ENCODE results near the gene COL6A2. TPM values are rescaled to one million over a fixed set of nuclear protein-coding genes. Genes with fewer than 3 reads are reported as not detected.

Gene COL6A2
- total and polyA plus RNA-seq, 2 experiments from 2014 or later = 509 to 832 TPM

DNA sequence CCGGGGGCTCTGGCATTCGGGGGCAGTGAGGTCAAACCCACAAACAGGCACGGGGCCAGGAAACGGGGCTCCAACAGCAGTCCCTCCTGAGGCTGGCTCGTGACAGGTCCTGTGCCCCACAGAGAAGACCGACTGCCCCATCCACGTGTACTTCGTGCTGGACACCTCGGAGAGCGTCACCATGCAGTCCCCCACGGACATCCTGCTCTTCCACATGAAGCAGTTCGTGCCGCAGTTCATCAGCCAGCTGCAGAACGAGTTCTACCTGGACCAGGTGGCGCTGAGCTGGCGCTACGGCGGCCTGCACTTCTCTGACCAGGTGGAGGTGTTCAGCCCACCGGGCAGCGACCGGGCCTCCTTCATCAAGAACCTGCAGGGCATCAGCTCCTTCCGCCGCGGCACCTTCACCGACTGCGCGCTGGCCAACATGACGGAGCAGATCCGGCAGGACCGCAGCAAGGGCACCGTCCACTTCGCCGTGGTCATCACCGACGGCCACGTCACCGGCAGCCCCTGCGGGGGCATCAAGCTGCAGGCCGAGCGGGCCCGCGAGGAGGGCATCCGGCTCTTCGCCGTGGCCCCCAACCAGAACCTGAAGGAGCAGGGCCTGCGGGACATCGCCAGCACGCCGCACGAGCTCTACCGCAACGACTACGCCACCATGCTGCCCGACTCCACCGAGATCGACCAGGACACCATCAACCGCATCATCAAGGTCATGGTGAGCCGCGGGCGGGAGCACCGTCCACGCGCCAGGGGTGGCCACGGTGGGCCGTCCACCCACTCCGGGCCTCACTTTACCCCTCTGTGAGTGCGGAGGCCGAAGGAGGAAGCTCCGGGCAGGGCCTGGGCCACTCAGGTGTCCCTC is 14.2 kb downstream of the COL6A2 start:
- TF ChIP-seq, protein P1, sequence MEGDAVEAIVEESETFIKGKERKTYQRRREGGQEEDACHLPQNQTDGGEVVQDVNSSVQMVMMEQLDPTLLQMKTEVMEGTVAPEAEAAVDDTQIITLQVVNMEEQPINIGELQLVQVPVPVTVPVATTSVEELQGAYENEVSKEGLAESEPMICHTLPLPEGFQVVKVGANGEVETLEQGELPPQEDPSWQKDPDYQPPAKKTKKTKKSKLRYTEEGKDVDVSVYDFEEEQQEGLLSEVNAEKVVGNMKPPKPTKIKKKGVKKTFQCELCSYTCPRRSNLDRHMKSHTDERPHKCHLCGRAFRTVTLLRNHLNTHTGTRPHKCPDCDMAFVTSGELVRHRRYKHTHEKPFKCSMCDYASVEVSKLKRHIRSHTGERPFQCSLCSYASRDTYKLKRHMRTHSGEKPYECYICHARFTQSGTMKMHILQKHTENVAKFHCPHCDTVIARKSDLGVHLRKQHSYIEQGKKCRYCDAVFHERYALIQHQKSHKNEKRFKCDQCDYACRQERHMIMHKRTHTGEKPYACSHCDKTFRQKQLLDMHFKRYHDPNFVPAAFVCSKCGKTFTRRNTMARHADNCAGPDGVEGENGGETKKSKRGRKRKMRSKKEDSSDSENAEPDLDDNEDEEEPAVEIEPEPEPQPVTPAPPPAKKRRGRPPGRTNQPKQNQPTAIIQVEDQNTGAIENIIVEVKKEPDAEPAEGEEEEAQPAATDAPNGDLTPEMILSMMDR (IDR thresholded peaks at IDR 0.05; ENCODE audit: poor library complexity) = no peak
- TF ChIP-seq EZH2phosphoT487 (IDR thresholded peaks at IDR 0.05; ENCODE audit: low read depth, severe bottlenecking, unreplicated experiment) = no peak
- TF ChIP-seq EZH2 (IDR thresholded peaks at IDR 0.05; ENCODE audit: borderline replicate concordance) = no peak
- Histone ChIP-seq H3K27ac (no peak overlapping the region), H4K20me1 (ENCODE audit: insufficient read depth, poor library complexity, severe bottlenecking) (peaks cover 13% of the 10 kb centered on the region), H3K9me3 (ENCODE audit: low read depth) (no peaks in the 10 kb centered on the region), H3K4me2 (no peak overlapping the region), H3K4me1 (ENCODE audit: insufficient read depth) (no peaks in the 10 kb centered on the region), H2AFZ (no peak overlapping the region), H3K4me3 (no peak overlapping the region), H3K36me3 (replicated peaks; ENCODE audit: insufficient read depth, low read depth) (no peaks in the 10 kb centered on the region), H3K27me3 (no peaks in the 10 kb centered on the region), H3K9me2 (replicated peaks; ENCODE audit: insufficient read depth) (no peaks in the 10 kb centered on the region), H3K79me2 (peaks cover 45% of the 10 kb centered on the region)
- DNase-seq (ENCODE audit: low spot score) = no peak
- 97% methylated on average over 64 of the region's 69 CpGs for WGBS (ENCODE audit: low lambda C conversion rate, missing lambda C conversion rate)

DNA sequence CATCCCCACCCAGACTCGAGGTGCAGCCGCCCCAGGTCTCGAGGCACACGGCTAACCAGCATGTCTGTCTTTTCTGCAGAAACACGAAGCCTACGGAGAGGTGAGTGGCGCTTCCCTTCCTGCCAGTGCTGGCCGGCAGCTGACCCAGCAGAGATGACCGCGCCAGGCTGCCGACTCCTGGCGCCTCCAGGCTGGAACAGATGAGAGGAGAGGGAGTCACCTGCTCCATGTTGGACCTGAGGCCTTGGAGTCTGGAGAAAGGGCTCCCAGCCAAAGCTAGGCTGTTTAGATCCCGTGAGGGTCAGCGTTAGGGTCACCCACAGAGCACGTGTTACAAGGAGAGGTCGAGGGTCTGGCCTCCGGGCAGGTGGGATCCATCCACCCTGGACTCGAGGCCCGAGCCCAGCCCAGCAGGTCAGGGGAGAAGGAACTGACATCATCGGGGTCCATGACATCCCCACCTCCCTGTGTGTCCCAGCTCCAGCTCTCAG is 14.9 kb downstream of the COL6A2 start:
- H3K27me3 ChIP-seq = no peaks in the 10 kb centered on the region
- TF ChIP-seq EZH2phosphoT487 (IDR thresholded peaks at IDR 0.05; ENCODE audit: low read depth, severe bottlenecking, unreplicated experiment) = no peak
- TF ChIP-seq EZH2 (IDR thresholded peaks at IDR 0.05; ENCODE audit: borderline replicate concordance) = no peak
- TF ChIP-seq, protein P1 (IDR thresholded peaks at IDR 0.05; ENCODE audit: poor library complexity) = no peak
- H3K4me1 ChIP-seq (ENCODE audit: insufficient read depth) = no peaks in the 10 kb centered on the region
- no peak overlapping the region for H3K4me3 ChIP-seq
- H3K27ac ChIP-seq = no peak overlapping the region
- no peaks in the 10 kb centered on the region for H3K9me2 ChIP-seq (replicated peaks; ENCODE audit: insufficient read depth)
- no peak for DNase-seq (ENCODE audit: low spot score)
- no peaks in the 10 kb centered on the region for H3K36me3 ChIP-seq (replicated peaks; ENCODE audit: insufficient read depth, low read depth)
- H3K79me2 ChIP-seq = peaks cover 38% of the 10 kb centered on the region
- WGBS (ENCODE audit: low lambda C conversion rate, missing lambda C conversion rate) = 97% methylated on average over 19 of the region's 20 CpGs
- no peak overlapping the region for H2AFZ ChIP-seq
- no peaks in the 10 kb centered on the region for H3K9me3 ChIP-seq (ENCODE audit: low read depth)
- H3K4me2 ChIP-seq = no peak overlapping the region
- peaks cover 13% of the 10 kb centered on the region for H4K20me1 ChIP-seq (ENCODE audit: insufficient read depth, poor library complexity, severe bottlenecking)

DNA sequence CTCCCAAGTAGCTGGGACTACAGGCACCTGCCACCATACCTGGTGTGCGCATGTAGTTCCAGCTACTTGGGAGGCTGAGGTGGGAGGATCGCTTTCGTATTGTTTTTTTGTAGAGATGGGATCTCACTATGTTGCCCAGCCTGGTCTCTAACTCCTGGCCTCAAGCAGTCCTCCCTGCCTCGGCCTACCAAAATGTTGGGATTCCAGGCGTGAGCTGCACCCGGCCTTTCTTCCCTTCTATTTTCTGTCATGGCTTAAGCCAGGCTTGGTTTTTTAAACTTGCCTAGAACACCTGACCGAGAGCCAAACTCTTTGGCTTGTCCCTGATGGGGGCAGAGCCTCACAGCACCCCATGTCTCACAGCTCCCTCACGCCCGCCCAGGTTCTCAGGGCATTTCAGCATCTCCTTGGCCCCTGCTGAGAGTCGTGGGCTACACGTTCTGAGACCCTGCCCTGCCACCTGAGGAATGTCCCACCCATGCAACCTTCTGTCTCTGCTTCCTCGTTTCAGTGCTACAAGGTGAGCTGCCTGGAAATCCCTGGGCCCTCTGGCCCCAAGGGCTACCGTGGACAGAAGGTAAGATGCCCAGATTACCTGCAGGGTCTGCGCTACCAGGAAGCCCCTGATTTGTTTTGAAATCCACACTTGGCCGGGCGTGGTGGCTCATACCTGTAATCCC is 15.7 kb downstream of the COL6A2 start:
- peaks cover 29% of the 10 kb centered on the region for H3K79me2 ChIP-seq

More for the DNA sequence above, 15.7 kb downstream of the COL6A2 start:
- no peaks in the 10 kb centered on the region for H3K9me2 ChIP-seq (replicated peaks; ENCODE audit: insufficient read depth)
- H2AFZ ChIP-seq = no peak overlapping the region
- peaks cover 13% of the 10 kb centered on the region for H4K20me1 ChIP-seq (ENCODE audit: insufficient read depth, poor library complexity, severe bottlenecking)
- H3K4me3 ChIP-seq = no peak overlapping the region
- no peaks in the 10 kb centered on the region for H3K9me3 ChIP-seq (ENCODE audit: low read depth)
- H3K27ac ChIP-seq = no peak overlapping the region
- no peaks in the 10 kb centered on the region for H3K27me3 ChIP-seq
- H3K4me2 ChIP-seq = no peak overlapping the region
- no peak for TF ChIP-seq EZH2 (IDR thresholded peaks at IDR 0.05; ENCODE audit: borderline replicate concordance)
- TF ChIP-seq EZH2phosphoT487 (IDR thresholded peaks at IDR 0.05; ENCODE audit: low read depth, severe bottlenecking, unreplicated experiment) = no peak
- TF ChIP-seq, protein P1 (IDR thresholded peaks at IDR 0.05; ENCODE audit: poor library complexity) = no peak
- no peaks in the 10 kb centered on the region for H3K36me3 ChIP-seq (replicated peaks; ENCODE audit: insufficient read depth, low read depth)
- 97% methylated on average over 16 of the region's 16 CpGs for WGBS (ENCODE audit: low lambda C conversion rate, missing lambda C conversion rate)
- H3K4me1 ChIP-seq (ENCODE audit: insufficient read depth) = no peaks in the 10 kb centered on the region
- DNase-seq (ENCODE audit: low spot score) = no peak
